Large intestine (tissue), 3 donors: Measurements from ENCODE around the gene LMBRD1. TPM values are rescaled to one million over a fixed set of nuclear protein-coding genes. Genes with fewer than 3 reads are reported as not detected.
A peak's percentile ranks its signal among the peaks of the same experiment; 100 is the strongest.

Source experiments
- DNase-seq, 2 donors: peaks; one replicate each; pipeline versions ENCODE4 v3.0.0 to v3.0.0-alpha.2; 2013
- H3K27ac ChIP-seq: one replicate; pipeline ENCODE4 v1.5.1; 2013; ENCODE audit warnings: low read length
- H3K27me3 ChIP-seq: 2 replicates; pipeline ENCODE4 v1.6.1; 2013; ENCODE audit warnings: low read length; ENCODE audit not compliant: control insufficient read depth, insufficient read depth
- H3K36me3 ChIP-seq: 2 replicates; pipeline ENCODE4 v1.6.1; 2013; ENCODE audit warnings: low read length; ENCODE audit not compliant: control insufficient read depth, insufficient read depth
- H3K4me1 ChIP-seq: one replicate; pipeline ENCODE4 v1.6.1; 2013; ENCODE audit warnings: low read length; ENCODE audit not compliant: control insufficient read depth, insufficient read depth
- H3K4me3 ChIP-seq: one replicate; pipeline ENCODE4 v1.5.1; 2013; ENCODE audit warnings: low read length
- H3K9me3 ChIP-seq: one replicate; pipeline ENCODE4 v1.6.1; 2013; ENCODE audit warnings: mild to moderate bottlenecking, low read depth, low read length, moderate library complexity; ENCODE audit not compliant: control insufficient read depth
- WGBS: methylation state at CpG from one replicate; pipeline ENCODE4 v1.1.5; 2013; ENCODE audit warnings: low lambda C conversion rate; ENCODE audit not compliant: insufficient coverage; 5-methylcytosine and 5-hydroxymethylcytosine counted together
- polyA plus RNA-seq: library from polyadenylated mRNA; unstranded; fragments of 120-200 nt; gene quantifications from one replicate; pipeline ENCODE4 v1.2.1, GENCODE V29; 2013

Gene LMBRD1
- polyA plus RNA-seq, 1 donor = 85.3 TPM

DNA sequence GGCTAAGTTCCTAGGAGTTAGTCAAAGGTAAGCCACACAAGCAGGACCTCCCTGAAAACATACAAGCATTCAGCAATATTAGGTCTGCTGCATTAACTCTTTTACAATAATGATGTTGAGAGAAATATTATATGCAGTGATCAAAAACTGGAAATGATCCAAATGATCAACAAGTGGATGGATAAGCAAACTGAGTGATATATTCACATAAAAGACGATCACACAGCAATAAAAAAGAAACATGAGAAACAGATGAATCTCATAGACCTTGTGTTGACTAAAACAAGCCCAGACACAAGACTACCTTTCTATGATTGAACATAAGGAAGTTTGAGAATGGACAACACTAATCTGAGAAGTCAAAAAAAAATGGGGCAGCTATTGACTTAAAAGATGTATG lies 39.9 kb downstream of the LMBRD1 start:
- 83% methylated on average over 1 of the region's 1 CpG for WGBS
- H3K27ac ChIP-seq = peak overlapping the region; percentile 37
- peaks cover 16% of the 10 kb centered on the region for H3K9me3 ChIP-seq
- H3K4me1 ChIP-seq = no peaks in the 10 kb centered on the region
- H3K27me3 ChIP-seq = no peaks in the 10 kb centered on the region
- H3K36me3 ChIP-seq = no peaks in the 10 kb centered on the region
- no peak overlapping the region for H3K4me3 ChIP-seq
- DNase-seq = no peak

DNA sequence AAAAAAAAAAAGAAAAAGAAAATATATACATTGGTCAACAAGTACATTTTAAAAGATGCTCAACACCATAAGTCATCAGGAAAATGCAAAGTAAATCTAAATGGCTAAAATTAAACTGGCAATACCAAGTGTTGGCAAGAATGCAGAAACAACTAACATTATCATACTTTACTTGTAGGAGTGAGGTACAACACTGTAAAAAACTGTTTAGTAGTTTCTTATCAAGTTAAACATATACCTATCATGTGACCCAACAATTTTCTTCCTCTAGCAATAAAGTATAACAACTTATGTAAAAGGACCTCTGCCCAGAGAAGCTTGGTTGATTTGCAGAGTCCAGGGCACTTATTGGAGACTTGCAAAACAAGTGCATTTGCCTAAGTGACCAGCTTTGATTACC lies 40.4 kb downstream of the LMBRD1 start:
- H3K27me3 ChIP-seq = no peaks in the 10 kb centered on the region
- H3K9me3 ChIP-seq = peaks cover 16% of the 10 kb centered on the region
- no peaks in the 10 kb centered on the region for H3K36me3 ChIP-seq
- no peak overlapping the region for H3K4me3 ChIP-seq
- H3K27ac ChIP-seq = peak overlapping the region; percentile 37
- no peaks in the 10 kb centered on the region for H3K4me1 ChIP-seq
- peak in 1 of 2 donors; percentile 53 for DNase-seq

DNA sequence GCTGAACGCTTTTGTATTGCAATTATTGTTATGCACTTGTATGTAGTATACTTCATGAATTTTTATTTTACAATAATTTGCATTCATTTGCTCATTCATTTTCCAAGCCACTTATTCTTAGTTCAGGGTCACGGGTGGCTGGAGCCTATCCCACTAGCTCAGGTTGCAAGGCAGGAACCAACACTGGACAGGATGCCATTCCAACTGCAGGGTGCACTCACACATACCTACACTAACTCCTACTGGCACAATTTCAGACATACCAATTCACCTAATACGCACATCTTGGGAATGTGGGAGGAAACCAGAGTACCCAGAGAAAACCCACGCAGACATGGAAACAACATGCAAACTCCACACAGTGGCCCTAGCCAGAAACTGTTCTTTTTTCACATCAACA lies 61.8 kb downstream of the LMBRD1 start:
- no peak for DNase-seq
- Histone ChIP-seq H3K4me1 (no peaks in the 10 kb centered on the region), H3K9me3 (no peaks in the 10 kb centered on the region), H3K4me3 (no peak overlapping the region), H3K36me3 (peaks cover 7% of the 10 kb centered on the region), H3K27me3 (no peaks in the 10 kb centered on the region), H3K27ac (no peak overlapping the region)
- WGBS = 88% methylated on average over 2 of the region's 4 CpGs

DNA sequence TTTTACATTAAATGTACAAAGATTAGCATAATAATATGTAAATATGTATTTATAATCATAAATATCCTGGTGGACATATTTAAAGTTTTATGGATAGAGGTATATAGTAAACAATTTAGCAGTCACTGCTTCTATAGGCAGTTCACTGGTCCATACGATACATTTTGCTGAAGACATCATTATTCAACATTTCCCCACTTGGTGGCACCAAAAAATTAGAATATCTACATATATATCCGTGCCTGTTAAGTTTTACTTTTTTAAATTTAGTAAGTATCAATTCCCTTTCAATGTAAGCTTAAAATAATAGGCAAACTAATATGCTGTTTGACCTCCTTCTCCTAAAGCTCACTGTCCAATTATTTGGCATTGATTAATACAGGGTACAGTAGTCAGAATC lies 64.2 kb downstream of the LMBRD1 start:
- DNase-seq = no peak
- Histone ChIP-seq H3K27ac (no peak overlapping the region), H3K4me3 (no peak overlapping the region), H3K27me3 (no peaks in the 10 kb centered on the region), H3K4me1 (no peaks in the 10 kb centered on the region), H3K36me3 (peaks cover 4% of the 10 kb centered on the region), H3K9me3 (no peaks in the 10 kb centered on the region)
- WGBS = 33% methylated on average over 1 of the region's 2 CpGs

DNA sequence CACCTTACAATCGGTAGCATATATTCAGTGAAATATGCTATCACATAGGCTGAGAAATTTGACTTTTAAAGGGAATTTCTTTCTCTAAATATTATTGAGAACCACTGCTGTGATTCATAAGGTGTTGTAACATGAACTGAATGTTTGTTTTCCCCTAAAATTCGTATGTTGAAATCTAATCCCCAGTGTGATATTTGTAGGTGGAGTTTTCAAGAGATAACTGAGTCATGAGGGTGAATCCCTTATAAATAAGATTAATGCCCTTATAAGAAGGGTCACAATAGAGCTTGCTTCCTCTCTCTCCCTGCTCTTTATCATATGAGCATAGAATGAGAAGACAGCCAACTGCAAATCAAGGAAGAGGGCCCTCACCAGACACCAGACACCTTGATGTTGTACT lies 64.8 kb downstream of the LMBRD1 start:
- Histone ChIP-seq H3K4me1 (no peaks in the 10 kb centered on the region), H3K27me3 (no peaks in the 10 kb centered on the region), H3K27ac (no peak overlapping the region), H3K9me3 (no peaks in the 10 kb centered on the region), H3K36me3 (peaks cover 4% of the 10 kb centered on the region), H3K4me3 (no peak overlapping the region)
- WGBS = no CpG with 5 or more reads among the region's 2 CpGs
- no peak for DNase-seq

DNA sequence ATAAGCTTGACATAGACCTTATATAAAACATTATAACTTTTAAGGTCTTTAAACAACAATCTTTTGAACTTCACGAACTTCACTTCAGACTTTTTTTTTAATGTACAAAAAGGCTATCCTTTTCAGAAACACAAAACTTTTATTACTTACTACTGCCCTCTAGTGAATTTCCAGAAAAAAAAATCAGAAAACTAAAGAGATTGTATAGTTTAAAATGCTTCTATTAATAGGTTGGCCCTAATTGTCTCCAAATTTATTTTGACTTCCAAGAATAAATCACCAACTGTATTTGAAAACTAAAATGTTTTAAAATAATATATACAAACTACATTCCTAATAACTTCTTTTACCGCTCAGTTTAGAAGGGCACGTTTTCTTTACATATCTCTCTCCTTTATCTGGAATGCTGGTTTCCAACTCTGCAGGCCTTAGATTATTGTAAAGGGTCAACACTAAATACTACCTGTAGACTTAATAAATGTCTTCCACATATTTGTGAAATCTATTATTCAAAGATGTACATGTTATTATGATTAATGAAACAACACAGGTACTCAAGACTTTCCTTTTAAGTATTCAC lies 66.8 kb downstream of the LMBRD1 start:
- no peak overlapping the region for H3K4me3 ChIP-seq
- DNase-seq = no peak
- H3K4me1 ChIP-seq = no peaks in the 10 kb centered on the region
- H3K27me3 ChIP-seq = no peaks in the 10 kb centered on the region
- H3K36me3 ChIP-seq = no peaks in the 10 kb centered on the region
- H3K27ac ChIP-seq = no peak overlapping the region
- peaks cover 6% of the 10 kb centered on the region for H3K9me3 ChIP-seq
- 67% methylated on average over 1 of the region's 3 CpGs for WGBS

DNA sequence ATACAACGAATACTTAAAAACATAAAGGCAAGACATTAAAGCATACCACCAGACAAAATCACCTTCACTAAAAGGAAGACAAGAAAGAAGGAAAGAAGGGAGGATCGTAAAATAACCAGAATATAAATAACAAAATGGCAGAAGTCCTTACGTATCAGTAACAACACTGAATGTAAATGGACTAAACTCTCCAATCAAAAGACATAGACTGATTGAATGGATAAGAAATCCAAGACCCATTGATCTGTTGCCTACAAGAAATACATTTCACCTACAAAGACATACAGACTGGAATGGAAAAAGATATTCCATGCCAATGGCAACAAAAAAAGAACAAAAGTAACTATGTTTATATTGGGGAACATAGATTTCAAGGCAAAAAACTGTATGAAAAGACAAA lies 74.1 kb downstream of the LMBRD1 start:
- 100% methylated on average over 1 of the region's 3 CpGs for WGBS
- Histone ChIP-seq H3K27me3 (no peaks in the 10 kb centered on the region), H3K27ac (no peak overlapping the region), H3K4me3 (no peak overlapping the region), H3K36me3 (peaks cover 18% of the 10 kb centered on the region), H3K9me3 (peaks cover 8% of the 10 kb centered on the region), H3K4me1 (no peaks in the 10 kb centered on the region)
- DNase-seq = no peak

DNA sequence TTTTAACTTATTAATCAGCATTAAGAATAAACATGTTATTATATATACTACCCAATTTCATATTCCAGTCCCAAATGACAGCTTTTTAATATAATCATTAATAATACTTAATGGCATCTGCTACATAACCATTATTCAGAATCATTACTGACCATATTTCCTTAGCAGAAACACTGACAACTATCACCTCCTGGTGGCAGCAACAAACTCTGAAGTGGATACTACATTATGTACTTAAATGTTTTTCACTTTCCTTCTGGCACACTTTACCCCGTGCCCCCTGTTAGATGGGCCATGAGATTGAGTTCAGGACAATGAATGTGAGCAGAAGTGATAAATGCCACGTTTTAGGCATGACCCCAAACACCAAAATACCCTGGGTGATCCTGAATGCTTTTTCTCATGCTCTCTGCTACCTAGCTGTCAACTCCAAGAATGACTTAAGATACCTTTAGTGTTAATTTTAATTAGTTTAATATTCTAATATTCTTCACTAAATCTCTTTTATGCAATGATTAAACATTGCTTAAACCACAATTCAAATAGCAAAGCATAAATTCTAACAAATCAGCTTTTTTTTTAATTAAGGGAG lies 77.1 kb downstream of the LMBRD1 start:
- Histone ChIP-seq H3K9me3 (peaks cover 2% of the 10 kb centered on the region), H3K27ac (no peak overlapping the region), H3K36me3 (peaks cover 22% of the 10 kb centered on the region), H3K4me3 (no peak overlapping the region), H3K4me1 (no peaks in the 10 kb centered on the region), H3K27me3 (no peaks in the 10 kb centered on the region)
- peak; percentile 2 to 20 for DNase-seq
- no CpG with 5 or more reads among the region's 2 CpGs for WGBS

DNA sequence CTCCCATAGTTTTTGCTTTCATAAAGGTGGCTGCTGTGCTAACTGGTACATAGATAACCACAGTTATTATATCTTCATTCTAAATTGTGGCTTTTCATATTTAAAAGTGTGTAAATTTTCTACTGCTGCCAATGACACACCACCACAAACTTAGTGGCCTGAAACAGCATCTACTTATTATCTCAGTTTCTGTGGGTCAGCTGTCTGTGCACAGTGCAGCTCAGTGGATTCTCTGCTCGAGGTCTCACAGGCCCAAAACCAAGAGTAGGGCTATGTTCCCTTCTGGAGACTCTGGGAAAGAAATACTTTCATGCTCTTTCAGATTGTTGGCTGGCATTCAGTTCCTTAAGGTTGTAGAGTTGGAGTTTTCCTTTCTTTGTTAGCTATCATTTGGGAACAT lies 90.1 kb downstream of the LMBRD1 start:
- Histone ChIP-seq H3K4me1 (no peaks in the 10 kb centered on the region), H3K4me3 (no peak overlapping the region), H3K27ac (no peak overlapping the region), H3K9me3 (no peaks in the 10 kb centered on the region), H3K36me3 (no peaks in the 10 kb centered on the region), H3K27me3 (no peaks in the 10 kb centered on the region)
- no CpG with 5 or more reads among the region's 1 CpG for WGBS
- no peak for DNase-seq

DNA sequence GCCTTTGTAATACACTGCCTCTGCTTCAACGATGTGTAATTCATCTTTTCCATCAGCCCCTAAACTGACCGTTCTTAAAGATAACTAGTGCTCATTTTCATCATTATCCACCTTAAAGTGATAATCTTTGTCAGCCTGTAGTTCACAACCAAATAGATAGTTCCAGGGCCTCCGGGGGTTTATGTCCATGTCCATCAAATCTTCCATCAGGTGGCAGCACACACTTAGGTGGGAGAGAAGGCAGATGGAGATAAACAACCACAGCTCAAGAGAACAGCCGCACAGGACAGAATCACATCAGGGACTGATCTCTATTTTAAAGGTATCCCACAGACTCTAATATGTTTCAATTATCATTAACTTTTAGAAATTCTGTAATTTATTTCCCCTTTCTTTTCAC lies 90.9 kb downstream of the LMBRD1 start:
- 80% methylated on average over 1 of the region's 4 CpGs for WGBS
- H3K36me3 ChIP-seq = no peaks in the 10 kb centered on the region

DNA sequence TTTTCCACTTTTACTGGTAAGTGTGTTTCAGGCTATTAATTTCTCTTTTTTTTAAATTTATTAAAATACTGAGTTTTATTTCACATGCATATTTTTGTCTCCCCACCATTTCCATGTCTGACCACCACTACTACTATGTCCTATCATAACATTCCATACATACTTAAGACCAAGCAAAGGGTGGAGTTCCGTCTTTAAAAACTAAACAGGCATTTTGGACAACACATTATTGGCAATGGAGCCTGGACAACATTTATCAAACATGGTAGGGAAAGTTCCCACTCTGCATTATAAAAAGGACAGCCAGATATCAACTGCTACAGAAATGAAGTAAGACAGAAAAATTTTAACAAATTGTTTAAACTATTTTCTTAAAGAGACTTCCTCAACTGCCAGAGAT lies 91.9 kb downstream of the LMBRD1 start:
- no peak for DNase-seq
- Histone ChIP-seq H3K36me3 (peaks cover 3% of the 10 kb centered on the region), H3K27ac (no peak overlapping the region), H3K9me3 (no peaks in the 10 kb centered on the region), H3K4me1 (no peaks in the 10 kb centered on the region), H3K4me3 (no peak overlapping the region), H3K27me3 (no peaks in the 10 kb centered on the region)
- no CpG with 5 or more reads among the region's 1 CpG for WGBS

More for the DNA sequence above, 90.9 kb downstream of the LMBRD1 start:
- H3K4me1 ChIP-seq = no peaks in the 10 kb centered on the region
- no peak overlapping the region for H3K27ac ChIP-seq
- no peak overlapping the region for H3K4me3 ChIP-seq
- no peaks in the 10 kb centered on the region for H3K9me3 ChIP-seq
- no peak for DNase-seq
- H3K27me3 ChIP-seq = no peaks in the 10 kb centered on the region
